ENCODE data around the gene GMEB1.
"Not testable (repeated sequence)": the region's sequence is repeated elsewhere in the genome, so short reads cannot be mapped to it uniquely, and the experiment has no call there.

Gene GMEB1

GRCh38 chr1:28682840-28683239 is 14.3 kb downstream of the GMEB1 start:
- TF ChIP-seq CTCF (IDR thresholded peaks at IDR 0.05; ENCODE audit: extremely low read depth, missing control alignments), result no peak
- DNase-seq (ENCODE audit: low spot score), result no peak

- DNase-seq (ENCODE audit: low spot score), result no peak
- no peak for TF ChIP-seq CTCF (IDR thresholded peaks at IDR 0.05; ENCODE audit: extremely low read depth, missing control alignments)
These were observed 16.4 kb downstream of the GMEB1 start for GRCh38 chr1:28684937-28685336.

- DNase-seq (ENCODE audit: low spot score), result not testable (repeated sequence)
These were observed 23.0 kb downstream of the GMEB1 start for GRCh38 chr1:28691627-28692026.

- DNase-seq (ENCODE audit: low spot score), result no peak
- TF ChIP-seq CTCF (IDR thresholded peaks at IDR 0.05; ENCODE audit: extremely low read depth, missing control alignments), result no peak
These were observed 35.0 kb downstream of the GMEB1 start for GRCh38 chr1:28703629-28704028.

- TF ChIP-seq CTCF (IDR thresholded peaks at IDR 0.05; ENCODE audit: extremely low read depth, missing control alignments), result no peak
These were observed 47.8 kb downstream of the GMEB1 start for GRCh38 chr1:28716336-28716735.

GRCh38 chr1:28718166-28718565 is 49.6 kb downstream of the GMEB1 start:
- TF ChIP-seq CTCF (IDR thresholded peaks at IDR 0.05; ENCODE audit: extremely low read depth, missing control alignments), result no peak
- no peak for DNase-seq (ENCODE audit: low spot score)

More at GRCh38 chr1:28716336-28716735, 47.8 kb downstream of the GMEB1 start:
- no peak for DNase-seq (ENCODE audit: low spot score)

GRCh38 chr1:28718586-28719331 is 50.2 kb downstream of the GMEB1 start:
- no peak for TF ChIP-seq CTCF (IDR thresholded peaks at IDR 0.05; ENCODE audit: extremely low read depth, missing control alignments)
- DNase-seq (ENCODE audit: low spot score), result no peak

- DNase-seq (ENCODE audit: low spot score), result no peak
- TF ChIP-seq CTCF (IDR thresholded peaks at IDR 0.05; ENCODE audit: extremely low read depth, missing control alignments), result no peak
These were observed 50.7 kb downstream of the GMEB1 start for GRCh38 chr1:28719332-28719619.

All from GM20000 (cell line).